ENCODE data around the gene LIN28B.
"Not testable (repeated sequence)": the region's sequence is repeated elsewhere in the genome, so short reads cannot be mapped to it uniquely, and the experiment has no call there.

Gene LIN28B

DNA sequence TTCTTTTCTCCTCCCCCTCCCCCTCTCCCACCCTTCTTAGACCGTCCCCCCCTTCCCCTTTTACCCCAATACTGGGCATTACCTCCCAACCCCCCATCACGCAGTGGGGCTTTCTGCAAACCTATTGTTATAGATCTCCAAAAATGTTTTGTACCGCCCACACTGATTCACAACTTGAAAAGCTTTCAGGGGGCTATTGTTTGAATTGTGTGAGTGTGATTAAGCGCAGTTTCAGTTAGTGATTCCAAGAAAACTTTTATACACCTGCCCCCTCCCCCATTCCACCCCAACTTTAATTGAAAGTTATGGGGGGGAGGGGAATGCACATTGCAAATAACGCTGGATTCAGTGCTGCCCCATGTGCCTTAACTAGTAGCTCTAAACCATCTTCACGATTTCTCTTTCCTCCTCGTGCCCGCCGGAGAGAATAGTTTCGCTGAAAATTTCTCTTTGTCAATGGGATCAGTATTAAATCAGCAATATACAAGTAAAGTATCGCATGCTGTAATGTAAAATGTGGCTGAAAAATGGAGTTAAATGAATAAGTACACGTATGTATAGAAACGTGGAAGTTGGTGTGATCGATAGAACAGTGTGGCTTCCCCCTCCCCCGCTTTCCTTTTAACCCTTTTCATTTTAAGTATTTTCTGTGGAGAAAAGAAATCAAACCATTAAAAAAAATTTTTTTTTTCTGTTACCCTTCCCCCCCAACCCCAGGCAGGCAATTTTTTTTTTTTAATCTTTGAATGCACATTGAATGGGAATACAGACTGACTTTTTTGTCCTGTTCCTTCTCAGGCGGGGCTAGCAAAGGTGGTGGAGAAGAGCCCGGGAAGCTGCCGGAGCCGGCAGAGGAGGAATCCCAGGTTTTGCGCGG, 632 bp downstream of the LIN28B start:
- no peak for DNase-seq

- DNase-seq: no peak
Observed at GRCh38 chr6:104958178-104959025, 1.5 kb downstream of the LIN28B start.

DNA sequence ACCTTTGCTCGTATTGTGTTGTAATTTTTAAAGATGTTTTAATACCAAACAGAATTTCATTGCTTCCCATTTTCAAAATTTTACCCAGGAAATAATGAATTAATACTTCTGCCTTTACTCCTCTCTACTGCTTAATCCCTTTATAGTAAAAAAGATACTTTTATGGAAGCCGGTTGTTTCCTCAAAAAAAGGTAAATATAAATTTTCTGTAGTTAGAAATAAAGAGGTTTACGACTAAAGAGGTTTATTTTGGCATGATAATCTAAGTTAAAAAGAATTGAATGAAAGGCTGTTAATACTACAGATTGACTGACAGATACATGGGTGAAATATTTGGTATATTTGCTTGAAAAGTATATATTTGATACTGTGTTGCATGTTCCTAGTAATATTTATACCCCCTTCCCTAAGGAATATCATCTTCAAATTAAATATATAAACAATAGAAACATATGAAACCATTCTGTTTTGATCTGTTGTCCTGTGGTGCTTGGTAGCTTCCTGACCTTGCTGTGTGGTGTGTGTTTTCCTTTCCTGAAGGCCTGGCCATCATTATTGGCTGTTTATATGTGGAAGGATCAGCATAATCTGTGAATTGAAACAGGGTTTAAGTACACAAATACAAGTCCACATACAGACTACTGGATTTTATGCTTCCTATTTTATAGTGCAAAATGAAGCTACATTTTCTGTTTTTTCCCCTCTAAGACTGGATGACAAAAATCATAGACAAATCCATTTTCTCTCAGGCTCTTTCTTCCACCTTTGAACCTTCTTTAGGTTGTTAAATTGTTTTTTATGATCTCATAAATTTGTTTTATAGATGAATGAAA, 2.3 kb downstream of the LIN28B start:
- no peak for DNase-seq

DNA sequence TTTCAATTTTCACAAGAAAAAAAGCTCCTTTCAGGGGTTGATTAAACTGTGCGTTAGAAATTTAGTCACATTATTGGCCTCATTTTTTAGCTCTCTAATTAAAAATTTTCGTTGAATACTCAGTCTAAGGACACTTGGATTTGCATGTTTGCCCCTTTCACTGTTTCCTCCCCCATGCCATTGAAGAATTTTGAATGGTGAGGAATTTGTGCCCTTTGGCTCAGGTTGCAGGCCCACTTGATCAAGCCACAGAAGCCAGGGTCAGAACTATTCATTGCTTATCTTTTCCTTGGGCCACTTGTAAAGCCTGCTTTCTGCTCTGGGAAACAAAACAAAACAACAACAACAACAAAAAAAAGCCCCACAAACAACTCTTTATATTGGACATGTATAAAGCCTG, 12.2 kb downstream of the LIN28B start:
- no peak for DNase-seq

DNA sequence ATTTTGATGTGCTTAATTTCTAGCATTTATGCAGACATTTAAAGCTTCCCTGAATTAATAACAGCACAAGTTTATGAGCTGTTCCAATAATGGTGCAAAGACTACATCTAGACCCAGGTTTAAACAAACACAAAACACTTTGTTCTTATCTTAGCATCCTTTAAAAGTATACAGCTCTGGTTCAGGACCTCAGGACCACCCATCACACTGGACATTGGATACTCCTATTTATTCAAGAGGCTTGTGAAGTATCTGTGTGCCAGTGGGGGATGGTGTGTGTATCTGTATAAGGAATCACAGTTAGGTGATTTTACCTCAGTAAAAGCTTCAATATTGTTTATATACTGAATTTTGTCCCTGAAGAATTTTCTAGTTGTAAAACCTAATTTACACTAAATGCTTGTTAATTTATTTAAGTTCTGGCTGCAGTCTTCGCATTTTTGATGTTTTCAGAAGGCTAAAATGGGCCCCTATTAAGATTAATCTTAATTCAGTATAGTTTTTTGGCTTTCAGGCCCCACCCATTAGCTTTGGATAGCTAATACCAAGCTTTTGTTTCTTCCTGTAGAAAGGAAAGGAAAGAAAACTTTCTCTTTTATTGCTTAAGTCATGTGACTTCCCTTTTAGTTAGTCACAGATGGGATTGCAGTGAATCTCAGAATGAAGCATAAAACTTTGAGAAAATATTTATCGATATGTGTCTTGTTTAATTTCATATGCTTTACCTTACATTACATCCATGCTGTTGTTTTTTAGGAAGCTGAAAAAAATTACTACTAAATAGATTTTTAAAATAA, 13.1 kb downstream of the LIN28B start:
- no peak for DNase-seq

DNA sequence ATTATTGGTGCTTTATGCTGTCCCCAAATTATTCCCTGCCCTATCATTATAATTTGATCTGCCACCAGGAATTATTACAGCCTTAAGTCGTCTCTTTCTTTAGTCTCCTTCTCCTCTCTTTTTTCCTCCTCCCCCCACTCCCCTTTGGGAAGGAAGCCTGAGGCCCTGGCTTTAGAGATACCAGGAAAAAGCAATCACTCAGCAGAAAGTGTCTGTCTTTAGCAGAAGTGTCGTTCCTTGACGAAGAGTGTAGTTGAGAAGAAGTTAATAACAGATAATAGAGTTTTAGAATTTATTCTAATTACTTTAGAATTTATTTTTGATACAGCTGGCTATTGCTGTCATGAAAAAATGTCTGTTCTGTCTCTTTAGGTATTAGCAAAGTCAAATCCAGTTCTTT, 16.5 kb downstream of the LIN28B start:
- DNase-seq: no peak

- no peak for DNase-seq
Observed at GRCh38 chr6:104983296-104983695, 26.4 kb downstream of the LIN28B start.

DNA sequence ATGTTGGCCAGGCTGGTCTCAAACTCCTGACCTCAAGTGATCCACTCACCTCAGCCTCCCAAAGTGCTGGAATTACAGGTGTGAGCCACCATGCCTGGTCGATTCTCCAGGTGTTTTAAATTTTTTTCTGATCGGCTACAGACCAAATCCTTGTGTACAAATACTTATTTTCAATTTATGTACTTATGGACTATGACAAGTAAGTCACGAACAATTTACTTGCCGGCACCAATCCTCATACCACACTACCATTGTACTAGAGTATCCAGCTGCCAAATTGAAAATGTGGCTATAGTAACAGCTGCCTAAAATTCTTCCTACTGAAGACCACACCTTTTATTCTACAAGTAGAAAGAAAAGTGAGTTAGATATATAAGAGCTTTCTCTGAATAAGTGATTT, 26.9 kb downstream of the LIN28B start:
- DNase-seq: no peak

DNA sequence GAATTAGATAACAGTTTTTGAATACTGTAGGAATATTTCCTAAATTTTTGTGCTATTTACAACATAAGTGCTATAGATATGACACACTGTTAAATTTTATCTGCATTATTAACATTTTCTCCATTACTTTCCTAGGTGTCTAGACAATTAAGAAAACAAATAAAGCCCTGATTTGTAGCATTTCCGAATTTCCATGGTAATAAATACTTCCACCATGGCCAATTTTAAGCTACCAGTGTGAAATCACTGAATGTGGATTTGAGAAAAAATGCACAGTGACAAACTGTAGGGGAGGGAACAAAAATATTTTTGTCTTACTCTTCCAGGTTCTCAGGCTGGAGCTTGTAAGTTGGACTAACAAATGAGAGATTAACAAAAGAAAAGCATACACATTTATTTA, 27.9 kb downstream of the LIN28B start:
- DNase-seq: no peak

DNA sequence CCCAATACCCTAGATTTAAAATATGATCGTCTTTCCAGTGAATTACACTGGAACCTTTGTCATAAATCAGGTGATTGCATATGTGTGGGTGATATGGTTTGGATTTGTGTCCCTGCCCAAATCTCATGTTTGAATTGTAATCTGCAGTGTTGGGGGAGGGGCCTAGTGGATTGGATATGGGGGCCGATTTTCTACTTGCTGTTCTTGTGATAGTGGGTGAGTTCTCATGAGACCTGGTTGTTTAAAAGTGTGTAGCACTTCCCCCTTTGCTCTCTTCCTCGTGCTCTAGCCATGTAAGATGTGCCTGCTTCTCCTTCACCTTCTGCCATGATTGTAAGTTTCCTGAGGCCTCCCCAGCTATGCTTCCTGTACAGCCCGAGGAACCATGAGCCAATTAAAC, 29.0 kb downstream of the LIN28B start:
- not testable (repeated sequence) for DNase-seq

DNA sequence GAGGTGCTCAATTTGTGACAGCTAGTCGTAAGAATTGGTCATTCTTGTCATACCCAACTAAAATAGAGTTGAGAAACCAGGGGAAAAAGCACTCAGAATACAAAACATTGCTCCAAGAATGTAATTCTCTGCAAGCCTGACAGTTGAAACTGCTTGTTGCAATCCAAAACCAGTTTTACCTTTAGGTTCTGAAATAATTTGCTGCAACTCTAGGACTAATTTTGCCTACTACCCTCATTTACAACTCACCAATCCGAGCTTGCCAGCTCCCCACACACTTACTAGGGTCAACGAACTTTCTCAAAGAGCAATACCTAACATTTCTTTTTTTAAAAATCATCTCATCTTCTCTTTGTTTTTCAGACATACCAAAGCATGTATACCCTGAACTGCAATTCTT, 29.7 kb downstream of the LIN28B start:
- no peak for DNase-seq

DNA sequence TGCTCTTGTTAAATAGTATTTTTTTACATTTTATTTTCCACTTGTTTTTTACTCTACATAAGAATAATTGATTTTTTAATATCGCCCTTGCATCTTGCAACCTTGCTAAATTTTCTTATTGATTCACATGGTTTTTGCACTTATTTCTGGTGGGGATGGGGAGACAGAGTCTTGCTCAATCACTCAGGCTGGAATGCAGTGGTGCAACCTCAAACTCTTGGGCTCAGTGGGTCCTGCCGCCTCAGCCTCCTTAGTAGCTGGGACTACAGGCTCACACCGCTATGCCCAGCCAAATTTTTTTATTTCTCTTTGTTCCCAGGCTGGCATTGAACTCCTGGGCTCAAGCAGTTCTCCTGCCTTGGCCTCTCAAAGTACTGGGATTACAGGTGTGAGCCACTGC, 30.3 kb downstream of the LIN28B start:
- no peak for DNase-seq

DNA sequence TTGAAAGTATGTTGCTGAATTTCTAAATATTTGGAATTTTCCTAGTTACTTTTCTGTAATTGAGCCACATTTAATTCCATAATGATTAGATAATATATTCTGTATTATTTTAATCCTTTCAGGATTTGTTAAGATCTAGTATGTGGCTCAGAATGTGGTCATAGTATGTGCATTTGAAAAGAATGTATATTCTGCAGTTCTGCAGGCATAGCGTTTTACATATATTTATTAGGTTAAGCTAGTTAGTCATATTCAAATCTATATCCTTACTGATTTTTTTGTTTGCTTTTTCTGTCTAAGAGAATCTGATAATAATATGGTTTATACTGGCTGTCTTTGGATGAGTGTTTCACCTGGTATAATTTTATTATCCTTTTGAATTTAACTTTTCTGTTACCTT, 33.2 kb downstream of the LIN28B start:
- DNase-seq: no peak

- DNase-seq: not testable (repeated sequence)
Observed at GRCh38 chr6:104991062-104991461, 34.2 kb downstream of the LIN28B start.

GRCh38 chr6:104993576-104993975, 36.7 kb downstream of the LIN28B start:
- DNase-seq: not testable (repeated sequence)

GRCh38 chr6:104995989-104996617, 39.2 kb downstream of the LIN28B start:
- no peak for DNase-seq

DNA sequence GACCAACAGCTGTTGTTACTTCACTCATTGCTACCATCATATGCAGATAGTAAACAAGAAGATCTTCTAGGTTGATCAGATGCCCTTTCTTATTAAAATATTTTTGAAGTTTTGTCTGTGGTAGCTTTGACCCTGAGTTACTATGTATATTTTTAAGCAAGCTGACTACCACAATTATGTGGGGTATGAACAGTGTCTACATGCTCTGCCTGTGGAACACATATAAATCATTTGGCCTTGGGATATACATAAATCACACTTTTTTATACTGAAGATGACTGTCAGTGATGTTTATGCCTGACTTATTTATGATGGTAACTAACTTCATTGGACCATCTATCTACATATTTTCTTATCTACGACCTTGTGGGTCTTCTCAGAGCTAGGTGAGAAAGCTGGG, 44.2 kb downstream of the LIN28B start:
- no peak for DNase-seq

- no peak for DNase-seq
Observed at GRCh38 chr6:105001906-105002305, 45.0 kb downstream of the LIN28B start.

DNA sequence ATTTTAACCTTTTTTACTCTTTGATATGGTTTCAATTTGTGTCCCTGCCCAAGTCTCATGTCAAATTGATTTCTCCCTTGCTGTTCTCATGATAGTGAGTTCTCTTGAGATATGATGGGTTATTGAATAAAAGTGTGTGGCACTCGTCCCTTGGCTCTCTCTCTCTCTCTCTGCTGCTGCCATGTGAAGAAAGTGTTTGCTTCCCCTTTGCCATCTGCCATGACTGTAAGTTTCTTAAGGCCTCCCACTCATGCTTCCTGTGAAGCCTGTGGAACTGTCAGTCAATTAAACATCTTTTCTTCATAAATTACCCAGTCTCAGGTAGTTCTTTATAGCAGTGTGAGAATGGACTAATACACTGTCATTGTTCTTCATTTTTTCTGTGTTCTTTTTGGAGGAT, 48.5 kb downstream of the LIN28B start:
- DNase-seq: no peak

GRCh38 chr6:105013459-105013858, 56.6 kb downstream of the LIN28B start:
- DNase-seq: not testable (repeated sequence)

DNA sequence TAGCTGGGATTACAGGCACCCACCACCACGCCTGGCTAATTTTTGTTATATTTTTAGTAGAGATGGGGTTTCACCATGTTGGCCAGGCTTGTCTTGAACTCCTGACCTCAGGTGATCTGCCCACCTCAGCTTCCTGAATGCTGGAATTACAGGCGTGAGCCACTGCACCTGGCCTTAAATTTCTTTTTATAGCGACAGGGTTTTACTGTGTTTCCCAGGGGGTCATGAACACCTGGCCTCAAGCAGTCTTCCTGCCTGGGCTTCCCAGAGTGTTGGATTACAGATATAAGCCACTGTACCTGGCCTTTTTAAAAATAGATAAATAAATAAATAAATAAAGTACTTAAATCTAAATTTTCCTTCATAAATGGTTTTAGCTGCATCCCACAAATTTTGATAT, 57.5 kb downstream of the LIN28B start:
- no peak for DNase-seq

DNA sequence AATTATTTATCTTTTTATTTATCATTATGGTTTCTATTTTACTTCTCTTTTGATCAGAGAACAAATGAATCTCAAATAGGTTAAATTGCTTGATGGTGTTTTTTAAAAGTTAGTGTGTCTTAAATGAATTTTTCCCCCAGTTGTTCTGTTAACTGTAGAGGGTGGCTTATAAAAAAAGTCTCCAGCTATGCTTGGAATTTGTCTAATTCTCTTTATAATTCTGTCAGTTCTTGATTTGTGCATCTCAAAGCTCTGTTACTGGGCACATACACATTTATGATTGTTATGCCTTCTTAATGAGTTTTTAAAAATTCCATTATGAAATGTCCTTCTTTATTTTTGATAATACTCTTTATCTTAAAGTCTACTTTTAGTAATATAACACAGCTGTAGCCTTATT, 58.0 kb downstream of the LIN28B start:
- no peak for DNase-seq
